Gastroesophageal sphincter (tissue), 3 donors: ENCODE results near the gene PPP1R37.

Source experiments
- EP300 ChIP-seq: sonication (generic); formaldehyde crosslinking; IDR thresholded peaks from one replicate; pipeline ENCODE4 v1.6.1; 2017; ENCODE audit warnings: antibody characterized with exemption, mild to moderate bottlenecking
- POLR2A ChIP-seq, 2 donors: fragments of 450-650 bp; IDR thresholded peaks; one replicate each; pipeline ENCODE4 v1.6.1; 2017; ENCODE audit warnings: antibody characterized with exemption in 2 of 2, mild to moderate bottlenecking in 2 of 2, moderate library complexity in 1 of 2
- TF ChIP-seq, protein P1 (sequence below), 4 experiments: fragments of 200-600 bp in 2 of 4; fragments of 450-650 bp in 2 of 4; sonication (generic) in 1 of 4; IDR thresholded peaks; one replicate each; pipeline ENCODE4 v1.5.1; 2017 to 2019; ENCODE audit warnings: antibody characterized with exemption in 4 of 4, mild to moderate bottlenecking in 2 of 4, moderate library complexity in 2 of 4

GRCh38 chr19:45150180-45150579 lies 57.2 kb downstream of the PPP1R37 start:
- TF ChIP-seq, protein P1, sequence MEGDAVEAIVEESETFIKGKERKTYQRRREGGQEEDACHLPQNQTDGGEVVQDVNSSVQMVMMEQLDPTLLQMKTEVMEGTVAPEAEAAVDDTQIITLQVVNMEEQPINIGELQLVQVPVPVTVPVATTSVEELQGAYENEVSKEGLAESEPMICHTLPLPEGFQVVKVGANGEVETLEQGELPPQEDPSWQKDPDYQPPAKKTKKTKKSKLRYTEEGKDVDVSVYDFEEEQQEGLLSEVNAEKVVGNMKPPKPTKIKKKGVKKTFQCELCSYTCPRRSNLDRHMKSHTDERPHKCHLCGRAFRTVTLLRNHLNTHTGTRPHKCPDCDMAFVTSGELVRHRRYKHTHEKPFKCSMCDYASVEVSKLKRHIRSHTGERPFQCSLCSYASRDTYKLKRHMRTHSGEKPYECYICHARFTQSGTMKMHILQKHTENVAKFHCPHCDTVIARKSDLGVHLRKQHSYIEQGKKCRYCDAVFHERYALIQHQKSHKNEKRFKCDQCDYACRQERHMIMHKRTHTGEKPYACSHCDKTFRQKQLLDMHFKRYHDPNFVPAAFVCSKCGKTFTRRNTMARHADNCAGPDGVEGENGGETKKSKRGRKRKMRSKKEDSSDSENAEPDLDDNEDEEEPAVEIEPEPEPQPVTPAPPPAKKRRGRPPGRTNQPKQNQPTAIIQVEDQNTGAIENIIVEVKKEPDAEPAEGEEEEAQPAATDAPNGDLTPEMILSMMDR (IDR thresholded peaks at IDR 0.05) = no peak
- TF ChIP-seq EP300 (no peak), POLR2A (IDR thresholded peaks at IDR 0.05) (no peak)
